Colonic mucosa (tissue), 4 donors: ENCODE data around the gene SLC39A11. TPM values are rescaled to one million over a fixed set of nuclear protein-coding genes. Genes with fewer than 3 reads are reported as not detected.
"Not testable (repeated sequence)": the region's sequence is repeated elsewhere in the genome, so short reads cannot be mapped to it uniquely, and the experiment has no call there.

Source experiments
- DNase-seq: peaks from one replicate; pipeline ENCODE4 v3.0.0-alpha.2; 2020
- H3K27ac ChIP-seq: fragments of 200-600 bp; one replicate; pipeline ENCODE4 v1.8.0; 2021
- H3K27me3 ChIP-seq: fragments of 200-600 bp; one replicate; pipeline ENCODE4 v1.8.0; 2021
- H3K36me3 ChIP-seq: fragments of 200-600 bp; one replicate; pipeline ENCODE4 v1.8.0; 2021
- H3K4me1 ChIP-seq: fragments of 200-600 bp; one replicate; pipeline ENCODE4 v1.8.0; 2021; ENCODE audit warnings: mild to moderate bottlenecking
- H3K4me3 ChIP-seq: fragments of 200-600 bp; one replicate; pipeline ENCODE4 v1.8.0; 2021
- H3K9ac ChIP-seq, 2 donors: one replicate each; pipeline ENCODE4 v1.7.0; 2013; ENCODE audit warnings: control low read depth in 2 of 2, low read depth in 2 of 2, low read length in 2 of 2
- H3K9me3 ChIP-seq: fragments of 200-600 bp; one replicate; pipeline ENCODE4 v1.8.0; 2021
- CTCF ChIP-seq: fragments of 200-600 bp; IDR thresholded peaks from one replicate; pipeline ENCODE4 v1.8.0; 2022; ENCODE audit warnings: antibody characterized with exemption, mild to moderate bottlenecking
- intact Hi-C: fragments of 100-400 bp; cut with DNase I; formaldehyde crosslinking; loops from one replicate; pipeline ENCODE4 v1.14.1; 2022
- total RNA-seq, 2 donors: library from RNA; stranded (reverse); fragmentation: NEBNext Ultra II Directional in 1 of 2; extraction: Animal tissue kit (Norgen Biotek cat#: 25700) in 1 of 2; gene quantifications; one replicate each; pipeline ENCODE4 v1.2.1, GENCODE V29; 2021
- donor health status: healthy.
- donor health status: DM: no; HTN: no; CAD: no.
- donor health status: DM: no; HTN: no; CAD: no.

The SLC39A11 gene
- total RNA-seq, 2 donors from 2014 or later, result 57.7 to 60.0 TPM

GRCh38 chr17:72766761-72767356 lies 325.6 kb downstream of the SLC39A11 start:
- Histone ChIP-seq H3K4me3 (no peak overlapping the region), H3K27ac (no peak overlapping the region), H3K9me3 (no peaks in the 10 kb centered on the region), H3K4me1 (no peaks in the 10 kb centered on the region), H3K27me3 (no peaks in the 10 kb centered on the region), H3K36me3 (no peaks in the 10 kb centered on the region), H3K9ac (no peak overlapping the region)
- TF ChIP-seq CTCF, result no peak
- intact Hi-C loops, result no loop called here
- DNase-seq, result no peak

- Histone ChIP-seq H3K9me3 (no peaks in the 10 kb centered on the region), H3K36me3 (no peaks in the 10 kb centered on the region), H3K27ac (no peak overlapping the region), H3K9ac (no peak overlapping the region), H3K27me3 (no peaks in the 10 kb centered on the region), H3K4me3 (no peak overlapping the region), H3K4me1 (no peaks in the 10 kb centered on the region)
- DNase-seq, result no peak
- intact Hi-C loops, result no loop called here
- TF ChIP-seq CTCF, result no peak
Measured at GRCh38 chr17:72765368-72766153, 326.9 kb downstream of the SLC39A11 start.

GRCh38 chr17:72764632-72765041 lies 327.9 kb downstream of the SLC39A11 start:
- Histone ChIP-seq H3K4me1 (no peaks in the 10 kb centered on the region), H3K9ac (no peak overlapping the region), H3K36me3 (no peaks in the 10 kb centered on the region), H3K4me3 (no peak overlapping the region), H3K9me3 (no peaks in the 10 kb centered on the region), H3K27ac (no peak overlapping the region), H3K27me3 (no peaks in the 10 kb centered on the region)
- DNase-seq, result no peak
- TF ChIP-seq CTCF, result no peak
- intact Hi-C loops, result no loop called here

- Histone ChIP-seq H3K4me1 (no peaks in the 10 kb centered on the region), H3K27me3 (no peaks in the 10 kb centered on the region), H3K9ac (no peak overlapping the region), H3K36me3 (no peaks in the 10 kb centered on the region), H3K4me3 (no peak overlapping the region), H3K27ac (no peak overlapping the region), H3K9me3 (no peaks in the 10 kb centered on the region)
- no peak for TF ChIP-seq CTCF
- intact Hi-C loops, result no loop called here
- DNase-seq, result no peak
Measured at GRCh38 chr17:72763981-72764380, 328.5 kb downstream of the SLC39A11 start.

- H3K9ac ChIP-seq, H3K36me3 ChIP-seq, H3K4me3 ChIP-seq, H3K4me1 ChIP-seq, DNase-seq, H3K27ac ChIP-seq, H3K27me3 ChIP-seq, H3K9me3 ChIP-seq, intact Hi-C loops: not testable (repeated sequence)
Measured at GRCh38 chr17:72761893-72762575, 330.5 kb downstream of the SLC39A11 start.

- no peak overlapping the region for H3K9ac ChIP-seq
- H3K4me3 ChIP-seq, result no peak overlapping the region
- H3K36me3 ChIP-seq, result no peaks in the 10 kb centered on the region
- no peaks in the 10 kb centered on the region for H3K4me1 ChIP-seq
- DNase-seq, result no peak
- TF ChIP-seq CTCF, result no peak
- intact Hi-C loops, result no loop called here
- no peak overlapping the region for H3K27ac ChIP-seq
- H3K9me3 ChIP-seq, result no peaks in the 10 kb centered on the region
- H3K27me3 ChIP-seq, result no peaks in the 10 kb centered on the region
Measured at GRCh38 chr17:72761431-72761830, 331.1 kb downstream of the SLC39A11 start.
